H1 (cell line): ENCODE results near the gene DCXR.

Experiments used
- EP300 ChIP-seq, 2 experiments: IDR thresholded peaks; 1 replicate in 1 of 2; 2 replicates in 1 of 2; pipeline ENCODE4 v1.6.1; 2011 to 2012; ENCODE audit warnings: low read depth in 2 of 2, low read length in 2 of 2, mild to moderate bottlenecking in 2 of 2, borderline replicate concordance in 1 of 2, inconsistent platforms in 1 of 2, moderate library complexity in 1 of 2
- GTF2F1 ChIP-seq: IDR thresholded peaks from 2 replicates; pipeline ENCODE4 v1.6.1; 2012; ENCODE audit warnings: low read depth, low read length, improper control_type of control experiment, borderline replicate concordance
- SP1 ChIP-seq: IDR thresholded peaks from 2 replicates; pipeline ENCODE4 v1.6.1; 2011; ENCODE audit warnings: low read depth, low read length
- SRF ChIP-seq: IDR thresholded peaks from 2 replicates; pipeline ENCODE4 v1.6.1; 2011; ENCODE audit warnings: mild to moderate bottlenecking, low read depth, low read length, moderate library complexity
- TF ChIP-seq, protein P1 (sequence below), 3 experiments: IDR thresholded peaks; 1 replicate in 2 of 3; 2 replicates in 1 of 3; pipeline versions ENCODE4 v1.5.1 to v1.6.1; 2011; ENCODE audit warnings: low read length in 3 of 3, mild to moderate bottlenecking in 3 of 3, inconsistent platforms in 2 of 3, low read depth in 1 of 3, moderate library complexity in 1 of 3; ENCODE audit not compliant: insufficient read depth in 1 of 3; ENCODE audit errors: control extremely low read depth in 1 of 3

DNA sequence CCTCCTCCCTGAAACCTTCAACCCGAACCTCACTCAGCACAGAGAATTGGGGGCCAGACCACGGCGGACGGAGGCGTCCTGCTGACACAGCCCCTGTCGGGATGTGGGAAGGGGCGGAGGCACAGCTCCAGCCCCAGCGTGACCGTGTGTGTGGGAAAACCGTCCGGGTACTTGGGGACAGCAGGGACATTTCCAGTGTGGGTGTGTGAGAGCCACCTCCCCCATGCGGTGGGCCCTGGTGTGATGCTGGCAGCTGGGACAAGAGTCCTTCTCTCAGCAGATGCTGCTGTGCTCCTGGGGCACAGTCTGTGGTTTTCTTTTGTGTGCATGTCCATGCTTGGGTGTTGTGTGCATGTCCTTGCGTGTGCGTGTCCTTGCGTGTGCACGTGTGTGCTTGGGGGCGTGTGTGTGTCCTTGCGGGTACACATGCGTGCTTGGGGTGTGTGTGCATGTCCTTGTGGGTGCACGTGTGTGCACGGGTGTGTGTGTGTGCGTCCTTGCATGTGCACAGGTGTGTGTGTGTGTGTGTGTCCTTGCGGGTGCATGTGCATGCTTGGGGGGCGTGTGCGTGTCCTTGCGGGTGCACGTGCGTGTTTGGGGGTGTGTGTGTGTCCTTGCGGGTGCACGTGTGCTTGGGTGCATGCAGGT lies 31.7 kb downstream of the DCXR start:
- TF ChIP-seq SP1 (no peak), SRF (no peak), EP300 (IDR thresholded peaks at IDR 0.05; ENCODE audit: borderline replicate concordance in 1 of 2, low read depth in 2 of 2, low read length in 2 of 2) (no peak), GTF2F1 (no peak)
- TF ChIP-seq, protein P1, sequence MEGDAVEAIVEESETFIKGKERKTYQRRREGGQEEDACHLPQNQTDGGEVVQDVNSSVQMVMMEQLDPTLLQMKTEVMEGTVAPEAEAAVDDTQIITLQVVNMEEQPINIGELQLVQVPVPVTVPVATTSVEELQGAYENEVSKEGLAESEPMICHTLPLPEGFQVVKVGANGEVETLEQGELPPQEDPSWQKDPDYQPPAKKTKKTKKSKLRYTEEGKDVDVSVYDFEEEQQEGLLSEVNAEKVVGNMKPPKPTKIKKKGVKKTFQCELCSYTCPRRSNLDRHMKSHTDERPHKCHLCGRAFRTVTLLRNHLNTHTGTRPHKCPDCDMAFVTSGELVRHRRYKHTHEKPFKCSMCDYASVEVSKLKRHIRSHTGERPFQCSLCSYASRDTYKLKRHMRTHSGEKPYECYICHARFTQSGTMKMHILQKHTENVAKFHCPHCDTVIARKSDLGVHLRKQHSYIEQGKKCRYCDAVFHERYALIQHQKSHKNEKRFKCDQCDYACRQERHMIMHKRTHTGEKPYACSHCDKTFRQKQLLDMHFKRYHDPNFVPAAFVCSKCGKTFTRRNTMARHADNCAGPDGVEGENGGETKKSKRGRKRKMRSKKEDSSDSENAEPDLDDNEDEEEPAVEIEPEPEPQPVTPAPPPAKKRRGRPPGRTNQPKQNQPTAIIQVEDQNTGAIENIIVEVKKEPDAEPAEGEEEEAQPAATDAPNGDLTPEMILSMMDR (IDR thresholded peaks at IDR 0.05; ENCODE audit: control extremely low read depth in 1 of 3, insufficient read depth in 1 of 3, low read depth in 1 of 3, low read length in 3 of 3) = no peak
